BJ (cell line): ENCODE data around the gene ATL2. TPM values are rescaled to one million over a fixed set of nuclear protein-coding genes. Genes with fewer than 3 reads are reported as not detected.

Experiments used
- CTCF ChIA-PET: fragments of 350-600 bp; formaldehyde crosslinking; extraction: SDS; loops from one replicate; lab custom pipeline; 2021; ENCODE audit warnings: antibody characterized with exemption, inconsistent platforms; lab: Yijun Ruan, JAX
- POLR2A ChIA-PET: fragments of 300-600 bp; sonication (Branson Sonifier 250); formaldehyde crosslinking; extraction: SDS; loops from one replicate; lab custom pipeline; 2021; ENCODE audit warnings: antibody characterized with exemption; lab: Charles Lee
- DNase-seq: peaks from one replicate; pipeline ENCODE4 v3.0.0-alpha.2; 2011; ENCODE audit warnings: low read depth
- H3K27me3 ChIP-seq: 2 replicates; pipeline ENCODE4 v1.6.0; 2011; ENCODE audit warnings: low read length; ENCODE audit not compliant: control insufficient read depth, insufficient read depth
- H3K36me3 ChIP-seq: 2 replicates; pipeline ENCODE4 v1.5.1; 2011; ENCODE audit warnings: low read length; ENCODE audit not compliant: control insufficient read depth, insufficient read depth
- H3K4me3 ChIP-seq: 2 replicates; pipeline ENCODE4 v1.5.1; 2011; ENCODE audit warnings: low read depth, mild to moderate bottlenecking, control low read depth, low read length
- polyA plus RNA-seq: library from polyadenylated mRNA; depleted of rRNA; stranded (reverse); fragments of >200 nt; gene quantifications from 2 replicates; pipeline ENCODE4 v1.2.3, GENCODE V29; 2011
- TF ChIP-seq, protein P1 (sequence below): IDR thresholded peaks from 2 replicates; pipeline ENCODE4 v1.5.1; 2011; ENCODE audit warnings: low read depth, mild to moderate bottlenecking, control low read depth, inconsistent platforms, low read length, moderate library complexity; ENCODE audit not compliant: insufficient read depth

Gene ATL2
- polyA plus RNA-seq, 1 experiment = 9.3 TPM

DNA sequence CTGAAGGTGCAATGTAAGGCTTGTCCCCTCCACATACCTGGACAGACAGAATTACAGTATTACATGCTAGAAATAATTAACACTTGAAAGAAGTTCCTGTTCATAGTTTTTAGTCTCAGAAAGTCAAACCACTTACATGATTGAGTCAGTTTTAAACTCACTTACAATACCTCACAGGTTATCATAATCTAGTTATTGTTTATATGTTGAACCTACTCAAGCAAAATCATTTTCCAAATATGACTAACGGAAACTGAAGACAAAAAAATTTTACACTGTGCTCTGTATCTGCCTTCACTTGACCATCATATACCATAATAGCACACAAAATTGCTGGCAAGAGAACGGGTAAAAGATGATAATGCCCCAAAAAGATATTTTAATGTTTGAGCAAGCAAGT, 78.5 kb downstream of the ATL2 start:
- Histone ChIP-seq H3K4me3 (no peak overlapping the region), H3K27me3 (no peaks in the 10 kb centered on the region), H3K36me3 (peaks cover 5% of the 10 kb centered on the region)
- CTCF ChIA-PET = interaction anchor here (0.6 to 1.0 kb wide), 2 partner anchors 17 to 170 kb away, joined by 3 read pairs; no protein-coding TSS in a partner anchor
- TF ChIP-seq, protein P1, sequence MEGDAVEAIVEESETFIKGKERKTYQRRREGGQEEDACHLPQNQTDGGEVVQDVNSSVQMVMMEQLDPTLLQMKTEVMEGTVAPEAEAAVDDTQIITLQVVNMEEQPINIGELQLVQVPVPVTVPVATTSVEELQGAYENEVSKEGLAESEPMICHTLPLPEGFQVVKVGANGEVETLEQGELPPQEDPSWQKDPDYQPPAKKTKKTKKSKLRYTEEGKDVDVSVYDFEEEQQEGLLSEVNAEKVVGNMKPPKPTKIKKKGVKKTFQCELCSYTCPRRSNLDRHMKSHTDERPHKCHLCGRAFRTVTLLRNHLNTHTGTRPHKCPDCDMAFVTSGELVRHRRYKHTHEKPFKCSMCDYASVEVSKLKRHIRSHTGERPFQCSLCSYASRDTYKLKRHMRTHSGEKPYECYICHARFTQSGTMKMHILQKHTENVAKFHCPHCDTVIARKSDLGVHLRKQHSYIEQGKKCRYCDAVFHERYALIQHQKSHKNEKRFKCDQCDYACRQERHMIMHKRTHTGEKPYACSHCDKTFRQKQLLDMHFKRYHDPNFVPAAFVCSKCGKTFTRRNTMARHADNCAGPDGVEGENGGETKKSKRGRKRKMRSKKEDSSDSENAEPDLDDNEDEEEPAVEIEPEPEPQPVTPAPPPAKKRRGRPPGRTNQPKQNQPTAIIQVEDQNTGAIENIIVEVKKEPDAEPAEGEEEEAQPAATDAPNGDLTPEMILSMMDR = no peak
- POLR2A ChIA-PET = no interaction called here
- DNase-seq = no peak

DNA sequence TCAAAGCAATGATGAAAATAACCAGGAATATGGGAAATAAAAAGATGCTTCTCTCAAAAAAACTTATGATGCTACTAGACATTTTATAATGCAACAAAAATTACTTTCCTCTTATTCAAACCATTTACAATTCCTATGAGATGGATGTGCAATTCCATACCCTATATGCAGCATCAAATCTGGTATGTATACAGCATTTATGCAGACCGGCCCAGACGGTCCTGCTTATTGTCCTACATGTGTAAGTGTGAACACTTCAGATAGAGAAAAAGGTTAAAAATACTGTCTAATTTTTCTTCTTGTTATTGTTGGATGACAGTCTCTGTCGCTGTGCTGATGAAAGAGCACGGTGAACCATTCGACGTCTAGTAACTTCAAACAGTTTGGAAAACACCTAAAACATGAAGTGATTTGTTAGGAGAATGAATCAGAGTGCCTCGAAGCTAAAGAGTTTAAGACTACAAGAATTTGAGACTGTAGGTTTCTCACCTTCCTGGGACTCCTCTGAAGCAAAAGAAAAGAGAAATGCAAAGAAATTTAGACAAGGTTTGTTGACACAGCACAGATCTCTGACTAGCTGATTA, 80.8 kb downstream of the ATL2 start:
- no peak overlapping the region for H3K4me3 ChIP-seq
- TF ChIP-seq, protein P1 = no peak
- no peak for DNase-seq
- ChIA-PET CTCF (interaction anchor here (1.0 kb wide), 1 partner anchor 14 kb away, joined by 3 read pairs; no protein-coding TSS in a partner anchor), POLR2A (no interaction called here)
- H3K36me3 ChIP-seq = peaks cover 5% of the 10 kb centered on the region
- no peaks in the 10 kb centered on the region for H3K27me3 ChIP-seq

DNA sequence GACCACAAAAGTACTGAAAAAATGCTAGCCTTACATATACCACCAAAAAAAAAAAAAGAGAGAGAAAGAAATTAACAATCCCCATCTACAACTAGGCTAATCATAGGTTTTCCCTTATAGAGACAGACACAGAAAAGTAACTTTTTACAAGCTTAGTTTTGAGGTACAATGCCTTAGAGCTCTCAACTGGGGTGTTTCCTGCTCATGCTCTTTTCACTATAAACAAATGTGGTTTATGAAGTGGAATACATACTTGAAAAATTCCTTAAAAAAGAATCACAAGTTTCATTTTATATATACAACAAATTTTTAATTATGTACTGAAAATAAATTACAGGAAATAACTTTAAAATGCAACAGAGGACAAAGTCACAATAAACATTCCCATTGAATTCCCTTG, 82.5 kb downstream of the ATL2 start:
- POLR2A ChIA-PET = no interaction called here
- H3K36me3 ChIP-seq = peaks cover 5% of the 10 kb centered on the region
- H3K4me3 ChIP-seq = no peak overlapping the region
- CTCF ChIA-PET = no interaction called here
- H3K27me3 ChIP-seq = no peaks in the 10 kb centered on the region
- TF ChIP-seq, protein P1 = no peak
- DNase-seq = no peak

DNA sequence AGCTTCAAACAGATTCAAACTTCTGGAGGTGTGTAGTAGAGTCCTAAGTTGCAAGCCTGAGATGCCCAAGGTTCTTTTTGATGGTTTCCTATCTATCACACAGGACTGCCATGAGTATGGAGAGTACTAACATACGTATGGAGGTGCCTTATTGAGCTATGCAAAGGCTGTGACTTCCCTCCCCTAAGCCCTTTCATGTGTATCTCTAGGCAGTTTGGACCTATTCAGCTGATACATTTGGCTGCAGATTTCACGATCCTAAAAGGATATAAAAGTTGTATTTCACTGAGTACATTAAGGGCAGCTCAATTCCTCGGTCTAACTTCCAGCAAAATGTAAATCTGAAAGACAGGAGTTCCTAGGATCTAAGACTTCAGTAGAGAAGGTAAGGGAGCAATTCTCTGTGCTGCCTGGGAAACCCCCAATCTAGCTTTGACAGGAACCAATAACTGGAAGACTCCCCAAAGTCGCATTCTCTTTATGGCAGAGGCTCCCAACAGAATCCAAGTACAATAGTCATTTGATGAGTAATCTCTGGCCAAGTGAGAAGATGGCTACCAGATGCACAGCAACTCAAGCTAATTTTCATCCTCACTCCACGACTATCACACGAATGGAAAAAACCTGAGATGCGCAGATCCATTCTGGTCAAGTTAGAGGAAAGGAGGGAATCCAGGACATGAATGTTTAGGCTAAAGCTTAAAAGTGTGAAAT, 83.8 kb downstream of the ATL2 start:
- DNase-seq = no peak
- H3K27me3 ChIP-seq = no peaks in the 10 kb centered on the region
- H3K36me3 ChIP-seq = peaks cover 4% of the 10 kb centered on the region
- CTCF ChIA-PET = interaction anchor here (0.6 to 0.9 kb wide), 4 partner anchors 20 to 311 kb away, joined by 3 to 4 read pairs (median 4); no protein-coding TSS in a partner anchor
- no peak overlapping the region for H3K4me3 ChIP-seq
- TF ChIP-seq, protein P1 = no peak
- POLR2A ChIA-PET = no interaction called here

DNA sequence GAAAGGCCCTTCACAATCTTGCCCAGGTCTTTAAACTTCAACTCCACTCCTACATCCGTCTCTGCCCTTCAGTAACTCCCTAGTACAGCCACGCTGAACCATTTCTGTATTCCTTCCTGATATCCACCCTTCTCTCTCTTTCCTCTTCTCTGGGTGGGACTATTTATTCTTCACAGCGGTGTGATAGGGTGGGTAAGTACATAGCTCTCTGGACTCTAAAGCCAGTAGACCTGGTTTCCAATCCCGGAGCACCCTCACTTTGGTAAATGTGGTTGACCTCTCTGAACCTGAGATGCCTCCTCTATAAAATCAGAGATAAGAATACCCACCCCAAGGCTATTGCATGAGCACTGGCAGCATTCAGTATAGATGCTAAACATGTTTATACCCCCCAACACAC, 86.7 kb downstream of the ATL2 start:
- POLR2A ChIA-PET = no interaction called here
- no peaks in the 10 kb centered on the region for H3K36me3 ChIP-seq
- TF ChIP-seq, protein P1 = no peak
- H3K27me3 ChIP-seq = peaks cover 7% of the 10 kb centered on the region; the same call in 1 of the 2 replicates
- no peak overlapping the region for H3K4me3 ChIP-seq
- CTCF ChIA-PET = interaction anchor here (0.6 to 1.6 kb wide), 2 partner anchors 218 to 220 kb away, joined by 3 read pairs; no protein-coding TSS in a partner anchor
- no peak for DNase-seq
